HL-60/S4 treated with retinoic acid at 250 ng/mL for 4 days and 3 days (cell line): Measurements from ENCODE around the gene MYCBP2.
"Not testable (repeated sequence)": the region's sequence is repeated elsewhere in the genome, so short reads cannot be mapped to it uniquely, and the experiment has no call there.

ENCODE experiments used
- in situ Hi-C: fragments of 300-500 bp; cut with MboI; formaldehyde crosslinking; loops from 2 replicates; pipeline ENCODE4 v1.7.0; 2022; ENCODE audit warnings: low sequenced_read_pairs

Gene MYCBP2

DNA sequence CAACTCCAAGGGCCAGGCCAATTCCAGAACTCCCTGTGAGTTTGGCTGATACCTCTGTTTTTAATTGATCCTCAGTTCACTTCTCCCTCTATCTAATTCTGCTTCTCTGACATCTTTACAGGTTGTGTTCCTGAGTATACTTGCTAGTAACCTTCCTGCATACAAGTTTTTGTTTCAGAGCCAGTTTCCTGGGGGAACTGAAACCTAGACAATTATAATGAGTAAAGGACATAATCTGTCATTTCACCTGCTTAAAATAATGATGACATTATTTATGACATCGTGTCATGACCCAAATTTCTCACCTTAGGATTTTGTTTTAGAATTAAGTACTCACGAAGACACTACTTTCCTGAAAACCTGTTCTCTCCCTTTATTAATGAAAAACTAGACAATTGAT is 12.5 kb upstream of the MYCBP2 start:
- in situ Hi-C loops: loop anchor here (25.0 kb wide), 1 partner anchor 123 kb away; no protein-coding TSS in a partner anchor

DNA sequence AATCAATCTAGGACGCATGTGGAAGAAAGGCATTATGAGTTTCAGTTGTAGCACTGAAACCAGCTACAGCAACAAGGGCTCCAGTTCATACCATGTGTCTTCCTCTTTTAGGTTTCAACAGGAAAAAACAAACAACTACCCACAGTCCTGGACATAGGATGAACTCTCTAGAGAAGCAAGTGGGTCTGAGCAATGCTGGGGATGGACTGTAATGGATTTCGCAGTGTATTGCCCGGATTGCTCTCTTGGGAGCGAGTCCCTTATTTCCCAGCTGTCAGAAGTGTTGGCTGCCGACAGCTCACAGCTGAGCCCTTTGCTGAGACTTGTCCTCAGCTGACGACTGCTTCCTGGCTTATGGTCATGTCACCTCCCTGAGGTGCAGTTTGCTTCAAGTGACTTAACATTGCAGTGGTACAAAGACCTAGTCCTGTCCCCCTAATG is 12.1 kb upstream of the MYCBP2 start:
- in situ Hi-C loops: loop anchor here (25.0 kb wide), 1 partner anchor 123 kb away; no protein-coding TSS in a partner anchor

DNA sequence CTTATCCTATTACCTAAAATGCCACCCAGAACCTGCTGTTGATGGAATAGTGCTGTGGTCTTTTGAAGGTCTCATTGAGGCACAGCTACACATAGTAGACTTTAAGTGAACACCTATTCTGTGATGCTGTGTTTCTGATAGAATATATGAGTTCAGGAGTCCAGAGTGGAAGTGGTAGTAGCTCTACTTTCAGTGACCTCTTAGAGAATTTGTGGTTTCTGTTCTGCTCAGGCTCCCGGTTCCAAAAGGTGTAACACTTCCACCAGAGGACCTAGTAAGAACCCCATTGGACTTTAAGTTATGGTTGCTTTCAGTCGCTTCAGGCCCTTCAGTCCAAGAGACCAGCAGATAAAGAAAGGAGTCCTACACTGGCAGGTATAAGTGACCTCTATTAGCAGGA is 11.4 kb upstream of the MYCBP2 start:
- in situ Hi-C loops: loop anchor here (25.0 kb wide), 1 partner anchor 124 kb away; no protein-coding TSS in a partner anchor

DNA sequence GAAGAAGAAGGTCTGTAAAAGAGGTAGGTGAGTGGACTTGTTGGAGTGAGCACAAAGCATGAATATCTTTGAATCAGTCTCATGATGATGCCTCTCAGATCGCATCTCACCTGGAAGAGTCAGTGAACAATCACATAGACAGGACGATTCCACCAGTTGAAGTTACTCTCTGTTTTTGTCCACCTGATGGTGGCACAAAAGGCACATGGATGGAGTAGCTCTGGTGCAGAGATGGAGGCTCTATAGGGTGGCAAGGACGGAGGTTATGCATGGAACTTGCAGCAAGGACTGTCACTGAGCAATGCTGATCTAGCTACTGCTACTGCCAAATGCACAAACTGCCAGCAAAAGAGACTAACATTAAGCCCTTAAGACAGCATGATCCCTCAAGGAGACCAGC is 10.3 kb upstream of the MYCBP2 start:
- in situ Hi-C loops: loop anchor here (25.0 kb wide), 1 partner anchor 125 kb away; no protein-coding TSS in a partner anchor

DNA sequence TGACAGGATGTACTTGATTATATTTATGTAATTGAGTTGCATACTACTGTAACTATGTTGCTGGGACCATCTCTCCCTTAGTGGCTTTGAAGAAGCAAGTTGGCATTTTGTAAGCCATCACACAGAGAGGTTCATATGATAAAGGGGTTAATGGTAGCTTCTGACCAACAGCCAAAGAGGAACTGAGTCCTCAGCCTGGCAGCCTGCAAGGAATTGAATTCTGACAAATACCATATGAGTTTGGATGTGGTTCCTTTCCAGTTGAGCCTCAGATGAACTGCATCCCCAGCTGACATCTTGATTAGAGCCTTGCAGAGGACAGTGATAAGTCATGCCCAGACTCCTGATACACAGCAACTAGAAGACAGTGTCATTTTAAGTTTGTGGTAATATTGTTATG is 8.6 kb upstream of the MYCBP2 start:
- in situ Hi-C loops: loop anchor here (25.0 kb wide), 1 partner anchor 127 kb away; no protein-coding TSS in a partner anchor

DNA sequence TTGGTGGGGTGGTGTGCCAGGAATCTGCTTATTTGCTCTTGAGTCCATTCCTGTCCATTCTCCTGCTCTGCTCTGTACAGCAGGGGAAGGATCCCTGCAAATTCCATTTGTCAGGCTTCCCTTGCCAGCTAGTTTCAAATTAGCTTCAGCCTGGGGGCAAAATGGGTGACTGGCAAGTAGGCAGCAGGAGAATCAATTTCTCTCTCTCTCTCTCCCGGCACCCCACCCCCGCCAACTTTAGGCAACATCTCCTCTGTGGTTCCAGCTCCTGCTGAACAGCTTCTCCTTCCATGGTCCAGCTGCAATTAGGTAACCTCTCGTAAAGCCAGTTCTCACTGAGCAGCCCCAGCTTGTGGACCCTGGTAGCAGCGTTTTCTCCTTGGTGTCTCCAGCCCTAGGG is 6.7 kb upstream of the MYCBP2 start:
- in situ Hi-C loops: loop anchor here (25.0 kb wide), 1 partner anchor 129 kb away; no protein-coding TSS in a partner anchor

DNA sequence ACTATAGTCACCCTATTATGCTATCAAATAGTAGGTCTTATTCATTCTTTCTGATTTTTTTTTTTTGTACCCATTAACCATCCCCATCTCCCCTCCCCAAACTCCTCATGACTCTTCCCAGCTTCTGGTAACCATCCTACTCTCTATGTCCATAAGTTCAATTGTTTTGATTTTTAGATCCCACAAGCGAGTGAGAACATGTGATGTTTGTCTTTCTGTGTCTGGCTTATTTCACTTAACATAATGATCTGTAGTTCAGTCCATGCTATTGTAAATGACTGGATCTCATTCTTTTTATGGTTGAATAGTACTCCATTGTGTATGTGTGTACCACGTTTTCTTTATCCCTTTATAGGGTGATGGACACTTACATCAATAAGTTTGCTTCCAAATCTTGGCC is 4.5 kb upstream of the MYCBP2 start:
- in situ Hi-C loops: loop anchor here (25.0 kb wide), 1 partner anchor 131 kb away; no protein-coding TSS in a partner anchor

DNA sequence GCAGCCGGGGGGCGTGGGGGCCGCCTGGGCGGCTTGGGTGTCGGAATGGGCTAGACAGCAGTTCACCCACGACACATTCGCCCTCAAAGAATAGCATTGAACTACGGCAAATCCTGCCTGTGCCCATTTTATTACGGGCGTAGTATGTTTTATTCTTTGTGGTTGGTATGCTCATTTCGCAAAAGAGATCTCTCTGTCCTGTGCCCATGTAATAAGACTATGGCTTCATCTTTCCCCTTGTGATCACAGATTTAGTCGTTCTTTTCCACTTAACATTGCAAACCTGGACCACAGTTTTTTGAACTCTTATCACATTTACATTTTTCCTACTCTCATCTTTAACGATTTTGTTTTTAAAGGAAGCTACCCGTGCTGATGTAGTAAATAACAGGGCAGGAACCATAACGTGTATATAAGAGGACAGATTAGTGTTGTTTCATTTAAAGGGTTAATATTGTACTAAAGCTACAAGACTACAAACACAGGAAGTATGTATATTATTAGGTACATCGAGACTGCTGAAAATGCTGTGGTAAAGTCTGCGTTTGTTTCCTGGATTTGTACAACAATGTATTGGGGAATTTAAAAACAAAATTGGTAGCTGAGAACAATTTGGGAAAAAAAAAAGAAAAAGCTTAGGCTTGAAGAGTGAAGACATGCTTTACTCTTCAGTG is 3.2 kb upstream of the MYCBP2 start:
- in situ Hi-C loops: loop anchor here (25.0 kb wide), 1 partner anchor 132 kb away; no protein-coding TSS in a partner anchor

DNA sequence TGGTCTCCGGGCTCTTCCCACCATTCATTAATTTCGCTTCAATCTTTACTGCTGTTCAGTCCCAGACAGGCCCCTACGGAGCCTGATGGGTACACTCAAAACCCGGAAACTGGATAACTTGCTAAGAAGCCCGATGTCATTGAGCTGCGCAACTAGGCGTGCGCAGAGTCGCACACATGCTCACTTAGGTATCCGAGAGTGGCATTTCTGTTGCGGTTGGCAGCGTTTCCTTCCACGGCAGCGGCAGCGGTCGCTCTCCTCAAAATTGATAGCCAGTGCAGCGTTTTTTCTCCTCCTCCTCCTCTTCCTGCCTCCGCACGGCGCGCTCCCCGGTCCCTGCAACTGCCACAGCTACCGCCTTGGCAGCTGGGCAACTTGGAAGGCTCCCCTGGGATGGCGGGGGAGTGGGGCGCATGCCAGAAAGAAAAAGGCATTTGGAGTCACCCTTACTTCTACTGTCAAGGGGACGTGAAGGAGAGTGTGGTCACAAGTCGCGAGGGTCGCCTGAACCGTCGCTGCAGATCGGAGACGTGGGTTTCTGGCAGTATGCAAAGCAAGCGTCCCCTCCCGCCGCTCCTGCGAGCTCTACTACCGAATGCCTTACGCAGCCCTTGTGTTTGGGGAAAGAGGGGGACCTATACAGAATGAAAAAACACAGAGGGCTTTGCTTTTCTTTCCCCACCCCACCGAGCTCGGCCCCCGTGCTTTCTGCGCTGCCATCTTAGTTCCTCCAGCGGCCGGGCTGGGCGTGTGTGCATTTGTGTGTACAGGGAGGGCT is 2.4 kb upstream of the MYCBP2 start:
- in situ Hi-C loops: loop anchor here (25.0 kb wide), 1 partner anchor 133 kb away; no protein-coding TSS in a partner anchor

DNA sequence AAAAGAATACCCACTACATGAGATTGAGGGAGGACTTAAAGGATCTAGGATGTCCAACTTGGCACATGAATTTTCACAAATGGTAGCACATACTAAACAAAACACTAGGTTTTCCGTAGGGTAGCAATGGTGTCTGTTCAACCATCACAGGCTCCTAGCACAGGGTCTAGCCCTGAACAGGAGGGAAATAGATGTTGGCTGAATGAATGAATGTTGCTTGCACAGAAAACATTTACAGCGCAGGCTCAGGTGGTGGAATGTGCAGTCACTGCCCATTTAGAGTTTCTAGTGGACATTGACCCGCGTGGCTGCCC is 1.9 kb upstream of the MYCBP2 start:
- in situ Hi-C loops: loop anchor here (25.0 kb wide), 1 partner anchor 134 kb away; no protein-coding TSS in a partner anchor

DNA sequence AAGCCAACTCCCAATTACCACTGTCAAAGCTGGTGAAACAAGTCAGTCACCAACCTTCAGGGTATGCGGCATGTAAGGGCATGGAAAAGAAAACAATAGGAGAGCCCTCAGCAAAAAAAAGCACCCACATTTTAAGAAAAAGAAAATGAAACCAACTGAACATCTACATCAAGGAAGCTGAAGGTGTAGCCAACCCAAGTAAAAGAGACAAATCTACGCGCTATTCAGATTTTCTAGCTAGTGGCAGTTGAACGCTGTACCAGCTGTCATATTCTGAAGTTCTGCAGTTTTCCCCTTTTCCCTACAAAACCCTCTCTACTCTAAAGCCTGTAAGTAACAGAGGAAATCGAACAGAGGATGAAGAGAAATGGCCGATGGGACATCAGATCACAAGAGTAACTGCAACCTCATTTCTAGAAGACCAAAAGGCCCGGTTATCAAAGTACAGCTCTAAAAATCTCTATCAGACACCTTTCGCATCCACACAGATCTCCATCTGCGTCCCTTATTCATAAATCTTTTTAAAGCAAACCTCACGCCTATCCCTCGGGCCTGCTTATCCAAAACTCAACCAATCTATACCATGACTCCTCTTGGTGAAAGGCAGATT is 1.4 kb downstream of the MYCBP2 start:
- in situ Hi-C loops: loop anchor here (25.0 kb wide), 1 partner anchor 137 kb away; no protein-coding TSS in a partner anchor

DNA sequence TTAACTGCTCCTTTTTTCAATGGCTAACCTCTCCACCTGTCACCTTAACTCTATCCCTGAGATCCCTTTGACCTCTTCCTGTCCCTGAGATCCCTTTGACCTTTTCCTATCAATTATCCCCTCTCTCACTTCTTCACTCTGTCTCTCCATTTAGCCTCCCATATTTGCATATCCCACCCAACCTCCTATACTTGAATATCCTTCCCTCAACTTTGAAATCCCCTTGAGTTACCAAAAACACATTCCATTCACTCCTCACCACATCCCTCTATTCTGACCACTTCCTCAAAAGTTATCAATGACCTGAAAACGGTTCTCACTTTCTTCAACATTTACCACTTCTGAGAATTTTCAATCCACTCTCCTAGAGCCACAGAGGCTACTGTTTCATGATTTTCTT is 3.0 kb downstream of the MYCBP2 start:
- in situ Hi-C loops: no loop called here

DNA sequence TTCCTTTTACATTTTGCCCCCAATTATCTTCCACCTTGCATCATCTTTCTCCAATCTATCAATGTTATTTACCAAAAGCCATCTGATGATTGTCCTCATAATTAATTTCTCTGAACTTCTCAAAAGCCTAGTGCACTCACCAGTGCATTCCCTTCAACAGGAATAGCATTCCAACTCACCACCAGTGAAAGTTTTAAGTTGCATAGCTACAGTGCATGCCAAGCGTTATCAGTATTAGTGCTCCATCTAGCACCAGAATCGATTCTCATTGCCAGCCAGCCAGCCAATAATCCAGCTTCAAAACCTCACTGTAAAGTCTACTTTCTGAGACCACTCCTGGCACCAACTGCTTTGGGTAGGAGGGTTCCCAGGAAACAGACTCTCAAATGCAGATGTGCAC is 7.4 kb downstream of the MYCBP2 start:
- in situ Hi-C loops: no loop called here

DNA sequence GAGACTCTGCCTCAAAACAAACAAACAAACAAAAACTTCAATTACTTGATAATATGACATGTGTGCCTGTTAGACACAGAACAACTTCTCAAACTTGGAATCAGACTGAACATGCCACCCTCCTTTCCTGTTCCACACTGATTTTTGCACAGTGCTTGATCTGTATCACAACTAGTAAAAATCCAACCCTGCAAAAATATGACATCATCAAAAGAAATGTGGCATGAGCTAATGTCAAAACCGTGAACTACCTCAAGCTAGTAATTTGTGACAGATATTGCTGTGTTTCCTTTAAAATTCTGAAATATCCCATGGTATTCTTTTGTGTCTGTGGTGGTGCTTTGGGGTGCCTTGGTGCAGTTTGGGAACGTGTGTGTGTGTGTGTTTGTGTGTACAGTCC is 8.2 kb downstream of the MYCBP2 start:
- in situ Hi-C loops: no loop called here

DNA sequence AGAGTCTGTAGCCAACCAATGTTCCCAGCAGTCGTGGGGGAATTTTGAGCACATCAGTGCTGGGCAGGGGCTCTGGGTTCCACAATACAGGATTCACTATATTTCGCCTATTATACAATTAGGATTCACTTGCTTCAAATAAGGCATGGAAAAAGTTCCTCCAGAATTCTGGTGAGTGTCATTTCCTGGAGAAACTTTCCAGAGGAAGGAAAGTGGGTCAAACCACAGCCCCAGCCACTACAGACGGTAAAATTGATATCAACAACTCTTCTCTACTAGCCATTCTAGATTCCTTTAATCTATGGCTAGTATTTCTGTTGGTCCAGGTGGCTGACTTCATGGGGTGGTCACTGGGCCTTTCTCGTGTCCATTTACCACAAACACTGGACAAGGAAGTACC is 10.5 kb downstream of the MYCBP2 start:
- in situ Hi-C loops: no loop called here

DNA sequence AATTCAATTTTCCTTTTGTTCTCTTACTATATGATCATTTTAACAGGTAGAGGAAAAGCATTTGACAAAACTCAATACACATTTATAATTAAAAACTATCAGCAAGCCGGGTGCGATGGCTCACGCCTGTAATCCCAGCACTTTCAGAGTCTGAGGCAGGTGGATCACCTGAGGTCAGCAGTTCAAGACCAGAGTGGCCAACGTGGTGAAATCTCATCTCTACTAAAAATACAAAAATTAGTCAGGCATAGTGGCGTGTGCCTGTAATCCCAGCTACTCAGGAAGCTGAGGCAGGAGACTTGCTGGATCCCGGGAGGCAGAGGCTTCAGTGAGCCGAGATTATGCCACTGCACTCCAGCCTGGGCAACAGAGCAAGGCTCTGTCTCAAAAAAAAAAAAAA is 11.4 kb downstream of the MYCBP2 start:
- in situ Hi-C loops: not testable (repeated sequence)

DNA sequence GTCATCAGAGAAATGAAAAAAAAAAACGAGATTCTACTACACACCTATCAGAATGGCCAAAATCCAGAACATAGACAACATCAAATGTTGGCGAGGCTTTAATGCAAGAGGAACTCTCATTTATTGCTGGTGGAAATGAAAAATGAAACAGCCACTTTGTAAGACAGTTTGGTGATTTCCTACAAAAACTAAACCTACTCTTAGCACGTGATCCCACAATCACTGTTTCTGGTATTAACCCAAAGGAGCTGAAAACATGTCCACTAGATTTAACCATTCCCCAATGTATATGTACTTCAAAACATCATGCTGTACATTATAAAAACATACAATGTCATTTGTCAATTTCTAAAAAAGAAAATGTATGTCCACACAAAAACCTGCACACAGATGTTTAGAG is 13.0 kb downstream of the MYCBP2 start:
- in situ Hi-C loops: no loop called here

DNA sequence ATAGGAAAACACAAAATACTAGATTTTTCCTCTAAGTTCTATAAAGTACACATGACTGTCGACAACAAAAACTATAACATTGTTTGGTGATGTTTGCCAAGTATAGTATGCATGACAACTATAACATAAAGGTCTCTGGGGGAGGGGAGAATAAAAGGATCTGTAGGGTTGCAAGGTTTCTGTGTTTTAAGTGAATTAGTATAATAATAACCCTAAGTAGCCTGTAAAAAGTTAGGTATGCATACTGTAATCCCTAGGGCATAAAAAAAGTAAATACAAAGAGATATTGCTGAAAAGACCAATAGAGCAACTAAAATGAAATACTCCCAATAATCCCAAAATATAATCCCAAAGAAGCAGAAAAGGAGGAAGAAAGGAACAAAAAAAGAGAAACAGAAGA is 14.6 kb downstream of the MYCBP2 start:
- in situ Hi-C loops: no loop called here

DNA sequence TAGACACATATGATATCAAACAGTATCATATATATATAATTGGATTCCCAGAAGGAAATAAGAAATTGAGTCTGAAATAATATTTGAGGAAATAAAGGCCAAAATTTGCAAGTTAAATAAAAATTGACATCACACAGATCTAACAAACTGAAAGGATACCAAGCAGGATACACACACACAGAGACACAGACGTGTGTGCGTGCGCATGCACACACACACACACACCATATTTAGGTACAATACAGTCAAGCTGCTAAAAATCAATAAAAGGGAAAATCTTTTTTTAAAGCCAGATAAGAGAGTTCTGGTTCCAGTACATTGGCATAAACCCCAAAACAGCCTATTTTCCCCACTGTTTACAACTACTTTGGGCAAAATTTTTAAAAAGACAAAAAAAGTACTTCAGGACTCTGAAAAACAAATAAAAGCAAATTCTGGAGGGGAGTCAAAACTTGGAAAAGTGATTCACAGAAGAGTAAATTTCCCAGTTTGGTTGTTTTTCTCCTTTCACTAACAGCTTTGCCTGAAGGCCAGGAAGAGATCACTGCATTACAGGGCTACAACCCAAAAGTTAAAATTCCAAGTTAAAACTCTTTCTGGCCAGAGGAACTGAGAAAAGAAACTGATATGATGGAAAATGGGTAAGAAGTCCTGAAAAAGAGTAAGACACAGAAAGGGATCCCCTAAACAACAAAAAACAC is 16.2 kb downstream of the MYCBP2 start:
- in situ Hi-C loops: no loop called here

DNA sequence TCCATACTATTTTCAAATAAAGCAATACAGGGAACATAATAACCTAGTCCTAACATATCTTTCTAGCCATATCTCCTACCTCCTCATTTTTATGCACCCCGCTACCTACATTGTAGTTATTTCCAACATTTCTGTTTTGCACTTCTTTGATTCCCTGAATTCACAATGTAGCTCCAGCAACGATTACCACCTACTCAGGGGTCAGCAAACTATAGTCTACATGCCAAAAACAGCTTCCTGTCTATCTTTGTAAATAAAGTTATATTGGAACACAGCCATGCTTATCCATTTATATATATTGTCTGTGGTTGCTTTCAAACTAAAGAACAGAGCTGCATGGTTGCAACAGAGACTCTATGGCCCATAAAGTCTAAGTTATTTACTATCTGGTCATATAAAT is 16.7 kb downstream of the MYCBP2 start:
- in situ Hi-C loops: no loop called here

DNA sequence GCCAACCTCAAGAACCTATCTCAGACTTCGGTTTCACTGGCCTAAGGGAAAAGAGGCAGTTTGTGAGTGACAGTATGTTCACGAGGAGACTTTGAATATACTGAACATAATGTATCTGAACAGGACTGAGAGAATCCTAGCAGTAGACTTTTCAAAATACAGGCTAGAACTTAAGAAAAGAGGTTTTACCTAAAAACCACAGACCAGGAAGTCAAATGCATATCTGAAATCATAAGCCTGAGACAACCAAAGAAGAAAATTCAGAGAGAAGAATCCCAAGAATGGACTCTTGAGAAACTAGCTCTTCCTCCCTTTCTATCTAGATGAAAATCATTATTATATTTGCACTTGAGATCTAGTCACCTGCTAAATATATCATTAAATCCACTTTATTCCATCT is 17.6 kb downstream of the MYCBP2 start:
- in situ Hi-C loops: no loop called here
